GM12864 (cell line): ENCODE measurements around the gene TSHB.

ENCODE experiments used
- DNase-seq: peaks from one replicate; pipeline ENCODE4 v3.0.0-alpha.2; 2011; ENCODE audit warnings: low read depth
- H3K4me3 ChIP-seq: 2 replicates; pipeline ENCODE4 v1.5.1; 2011; ENCODE audit warnings: mild to moderate bottlenecking, low read depth, low read length, control low read depth
- TF ChIP-seq, protein P1 (sequence below): IDR thresholded peaks from 2 replicates; pipeline ENCODE4 v1.5.1; 2011; ENCODE audit warnings: low read depth, mild to moderate bottlenecking, moderate library complexity, low read length, control low read depth, inconsistent platforms; ENCODE audit errors: missing control alignments

Gene TSHB

DNA sequence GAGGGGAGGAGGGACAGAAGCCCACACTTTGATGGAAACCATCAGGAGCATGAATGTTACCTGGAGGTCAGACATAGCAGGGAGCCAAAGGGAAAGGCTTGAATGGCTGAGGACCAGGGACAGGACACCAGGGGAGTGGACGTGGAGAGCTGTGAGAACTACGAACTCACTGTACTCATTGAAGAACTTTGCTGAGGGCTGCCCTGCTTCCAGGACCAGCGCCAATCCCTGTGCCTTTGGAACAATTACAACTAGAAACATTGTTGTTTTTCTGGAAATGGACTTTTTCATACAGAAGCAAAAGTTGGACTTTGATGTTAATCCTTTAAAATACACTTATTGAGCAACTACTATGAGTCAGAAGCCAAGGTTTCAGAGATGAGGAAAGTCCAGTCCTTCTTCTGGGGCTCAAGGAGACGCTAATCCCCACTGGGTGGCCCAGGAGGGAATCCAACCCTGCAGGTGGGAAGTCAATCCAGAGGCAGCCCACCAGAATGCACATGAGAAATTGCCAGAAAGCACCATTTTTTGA, 46.8 kb downstream of the TSHB start:
- TF ChIP-seq, protein P1, sequence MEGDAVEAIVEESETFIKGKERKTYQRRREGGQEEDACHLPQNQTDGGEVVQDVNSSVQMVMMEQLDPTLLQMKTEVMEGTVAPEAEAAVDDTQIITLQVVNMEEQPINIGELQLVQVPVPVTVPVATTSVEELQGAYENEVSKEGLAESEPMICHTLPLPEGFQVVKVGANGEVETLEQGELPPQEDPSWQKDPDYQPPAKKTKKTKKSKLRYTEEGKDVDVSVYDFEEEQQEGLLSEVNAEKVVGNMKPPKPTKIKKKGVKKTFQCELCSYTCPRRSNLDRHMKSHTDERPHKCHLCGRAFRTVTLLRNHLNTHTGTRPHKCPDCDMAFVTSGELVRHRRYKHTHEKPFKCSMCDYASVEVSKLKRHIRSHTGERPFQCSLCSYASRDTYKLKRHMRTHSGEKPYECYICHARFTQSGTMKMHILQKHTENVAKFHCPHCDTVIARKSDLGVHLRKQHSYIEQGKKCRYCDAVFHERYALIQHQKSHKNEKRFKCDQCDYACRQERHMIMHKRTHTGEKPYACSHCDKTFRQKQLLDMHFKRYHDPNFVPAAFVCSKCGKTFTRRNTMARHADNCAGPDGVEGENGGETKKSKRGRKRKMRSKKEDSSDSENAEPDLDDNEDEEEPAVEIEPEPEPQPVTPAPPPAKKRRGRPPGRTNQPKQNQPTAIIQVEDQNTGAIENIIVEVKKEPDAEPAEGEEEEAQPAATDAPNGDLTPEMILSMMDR: no peak
- H3K4me3 ChIP-seq: no peak overlapping the region
- no peak for DNase-seq

DNA sequence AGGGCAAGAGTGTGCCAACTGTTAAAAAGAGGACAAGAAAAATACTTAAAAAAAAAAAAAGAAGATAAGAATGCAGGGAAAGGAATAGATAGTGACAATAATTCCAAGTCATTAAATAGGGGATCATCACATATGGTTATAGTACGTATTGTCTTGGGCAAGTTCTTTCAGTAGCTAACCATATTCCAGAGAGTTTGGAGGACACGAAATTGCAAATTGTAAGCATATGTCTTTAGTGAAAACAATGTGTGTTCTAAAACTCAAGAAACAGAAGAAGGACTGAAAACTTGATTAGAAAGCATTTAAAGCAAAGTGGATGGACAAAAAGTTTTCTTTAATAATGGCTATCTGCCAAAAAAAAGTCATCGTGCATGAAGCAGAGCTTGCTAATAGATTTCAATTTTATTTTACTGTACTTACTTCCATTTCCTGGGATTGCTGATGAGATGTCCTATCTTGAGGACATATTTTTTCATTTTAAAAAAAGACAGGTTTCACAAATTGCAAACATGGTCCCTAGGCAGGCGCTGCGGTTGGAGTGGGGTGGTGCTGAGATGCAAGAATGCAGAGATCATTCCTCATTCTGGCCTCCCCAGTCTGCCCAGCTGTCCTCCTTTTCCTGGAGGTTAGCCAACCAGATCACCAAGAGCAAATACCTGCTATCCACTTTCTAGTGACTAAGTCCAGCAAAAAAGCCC, 47.8 kb downstream of the TSHB start:
- TF ChIP-seq, protein P1: no peak
- no peak overlapping the region for H3K4me3 ChIP-seq
- no peak for DNase-seq

DNA sequence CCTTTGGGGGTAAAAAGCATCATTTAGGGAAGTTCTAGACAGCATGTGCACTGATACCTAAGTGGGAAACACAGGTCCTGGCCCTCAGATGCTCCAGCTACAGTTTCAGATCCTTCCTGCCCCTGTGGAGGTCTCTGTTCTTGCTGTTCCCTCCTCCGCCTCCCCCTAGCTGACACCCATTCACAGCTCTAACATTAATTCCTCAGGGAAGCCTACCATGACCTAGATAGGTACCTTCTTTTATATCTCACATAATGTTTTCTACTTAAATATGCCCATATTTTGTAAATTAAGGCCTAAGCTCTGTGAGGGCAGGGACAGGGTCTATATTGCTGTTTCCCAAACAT, 48.3 kb downstream of the TSHB start:
- H3K4me3 ChIP-seq: no peak overlapping the region
- TF ChIP-seq, protein P1: no peak
- no peak for DNase-seq

DNA sequence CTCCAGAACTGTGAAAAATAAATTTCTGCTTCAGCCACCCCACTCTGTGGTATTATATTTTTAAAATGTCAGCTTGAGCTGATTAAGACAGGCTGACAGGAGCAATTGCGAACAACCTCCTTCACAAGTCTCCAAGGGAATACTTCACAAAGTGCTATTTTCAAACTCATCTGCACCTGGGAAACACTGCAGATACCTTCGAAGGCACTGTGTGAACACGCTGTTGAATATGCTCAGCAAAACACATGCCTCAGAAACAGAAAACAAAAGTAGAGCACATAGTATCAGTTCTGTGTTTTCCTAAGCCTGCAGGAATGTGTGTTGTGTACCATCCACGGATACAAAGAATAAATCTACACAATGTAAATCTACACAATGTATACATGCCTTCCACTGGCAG, 49.1 kb downstream of the TSHB start:
- DNase-seq: no peak
- TF ChIP-seq, protein P1: no peak

DNA sequence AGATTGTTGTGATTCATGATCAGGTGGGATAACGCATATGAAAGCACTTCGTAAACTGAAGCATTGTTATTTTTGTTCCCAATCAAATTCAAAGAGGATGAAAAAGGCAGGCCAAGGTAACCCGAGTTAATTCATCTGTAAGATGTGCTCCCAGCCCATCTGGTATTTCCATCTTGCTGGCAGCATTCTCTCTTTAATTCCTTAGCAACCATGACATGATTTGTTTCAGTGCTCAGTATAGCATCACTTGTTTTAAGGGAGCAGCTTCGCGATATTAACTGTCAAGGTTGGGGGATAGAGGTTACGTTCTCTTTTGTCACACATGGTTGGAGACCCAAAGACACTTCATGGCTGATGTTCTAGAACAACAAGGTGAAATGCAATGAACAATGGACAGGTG, 53.3 kb downstream of the TSHB start:
- H3K4me3 ChIP-seq: no peak overlapping the region
- TF ChIP-seq, protein P1: no peak
- no peak for DNase-seq

More for the DNA sequence above, 49.1 kb downstream of the TSHB start:
- no peak overlapping the region for H3K4me3 ChIP-seq
